NAMALWA (cell line): ENCODE results near the gene ACADVL.
A peak's percentile ranks its signal among the peaks of the same experiment; 100 is the strongest.
"Not testable (repeated sequence)": the region's sequence is repeated elsewhere in the genome, so short reads cannot be mapped to it uniquely, and the experiment has no call there.

Source experiments
- DNase-seq: peaks from one replicate; pipeline ENCODE4 v3.0.0-alpha.2; 2015; ENCODE audit warnings: low spot score

ACADVL gene

DNA sequence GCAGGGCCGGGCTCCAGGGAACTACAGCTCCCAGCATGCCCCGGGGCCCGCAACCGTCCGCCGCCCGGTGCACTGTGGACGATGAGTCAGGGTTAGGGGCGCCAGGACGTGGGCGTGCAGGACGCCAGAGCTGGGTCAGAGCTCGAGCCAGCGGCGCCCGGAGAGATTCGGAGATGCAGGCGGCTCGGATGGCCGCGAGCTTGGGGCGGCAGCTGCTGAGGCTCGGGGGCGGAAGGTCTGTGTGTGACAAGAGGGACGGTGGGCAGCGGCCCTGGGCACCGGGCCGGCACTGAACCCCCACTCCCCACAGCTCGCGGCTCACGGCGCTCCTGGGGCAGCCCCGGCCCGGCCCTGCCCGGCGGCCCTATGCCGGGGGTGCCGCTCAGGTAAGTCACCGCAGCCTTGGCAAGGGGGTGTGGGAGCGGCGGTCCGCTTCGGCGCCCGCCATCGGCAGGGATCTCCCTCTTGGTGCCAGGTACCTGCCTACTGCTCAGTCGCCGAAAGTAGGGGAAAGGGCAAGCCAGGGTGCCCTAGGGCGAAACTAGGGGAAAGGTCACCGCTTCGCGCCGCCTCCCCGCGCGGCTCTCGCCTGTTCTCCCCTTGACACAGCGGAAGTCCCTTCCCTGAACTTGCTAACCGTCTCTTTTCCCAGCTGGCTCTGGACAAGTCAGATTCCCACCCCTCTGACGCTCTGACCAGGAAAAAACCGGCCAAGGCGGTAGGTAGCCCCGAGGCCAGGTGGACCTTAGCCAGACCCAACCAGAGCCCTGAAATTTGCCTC lies at the start of gene ACADVL, which contains the start of gene DLG4:
TSS of gene ACADVL (plus strand) at position 127 of the 781 bp plus-strand sequence. CDS start at position 174, 47 bp downstream.
TSS of gene DLG4 (minus strand) at position 25 of the 781 bp plus-strand sequence.
- DNase-seq: peak; percentile 67

DNA sequence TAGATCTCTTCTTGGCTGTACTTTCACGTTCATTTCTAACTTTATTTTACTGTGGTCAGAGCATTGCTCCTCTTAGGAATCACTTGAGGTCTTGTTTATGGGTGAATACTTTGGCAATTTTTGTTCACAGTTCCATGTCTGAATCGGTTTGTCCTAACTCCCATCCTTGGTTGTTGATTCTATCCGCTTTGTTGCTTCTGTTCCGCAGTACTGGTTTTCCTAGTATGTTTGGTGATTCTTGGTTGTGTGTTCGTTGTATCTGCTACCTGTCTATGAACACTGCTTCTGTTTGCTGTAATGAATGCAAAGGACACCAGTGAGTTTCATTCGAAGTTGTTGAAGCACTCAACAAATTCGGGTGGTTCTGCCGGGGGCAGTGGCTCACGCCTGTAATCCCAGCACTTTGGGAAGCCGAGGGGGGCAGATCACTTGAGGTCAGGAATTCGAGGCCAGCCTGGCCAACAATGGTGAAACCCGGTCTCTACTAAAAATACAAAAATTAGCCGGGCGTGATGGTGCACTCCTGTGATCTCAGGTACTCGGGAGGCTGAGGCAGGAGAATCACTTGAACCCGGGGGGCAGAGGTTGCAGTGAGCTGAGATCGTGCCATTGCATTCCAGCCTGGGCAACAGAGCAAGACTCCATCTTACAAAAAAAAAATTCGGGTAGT lies 47.1 kb upstream of the ACADVL start:
- not testable (repeated sequence) for DNase-seq

DNA sequence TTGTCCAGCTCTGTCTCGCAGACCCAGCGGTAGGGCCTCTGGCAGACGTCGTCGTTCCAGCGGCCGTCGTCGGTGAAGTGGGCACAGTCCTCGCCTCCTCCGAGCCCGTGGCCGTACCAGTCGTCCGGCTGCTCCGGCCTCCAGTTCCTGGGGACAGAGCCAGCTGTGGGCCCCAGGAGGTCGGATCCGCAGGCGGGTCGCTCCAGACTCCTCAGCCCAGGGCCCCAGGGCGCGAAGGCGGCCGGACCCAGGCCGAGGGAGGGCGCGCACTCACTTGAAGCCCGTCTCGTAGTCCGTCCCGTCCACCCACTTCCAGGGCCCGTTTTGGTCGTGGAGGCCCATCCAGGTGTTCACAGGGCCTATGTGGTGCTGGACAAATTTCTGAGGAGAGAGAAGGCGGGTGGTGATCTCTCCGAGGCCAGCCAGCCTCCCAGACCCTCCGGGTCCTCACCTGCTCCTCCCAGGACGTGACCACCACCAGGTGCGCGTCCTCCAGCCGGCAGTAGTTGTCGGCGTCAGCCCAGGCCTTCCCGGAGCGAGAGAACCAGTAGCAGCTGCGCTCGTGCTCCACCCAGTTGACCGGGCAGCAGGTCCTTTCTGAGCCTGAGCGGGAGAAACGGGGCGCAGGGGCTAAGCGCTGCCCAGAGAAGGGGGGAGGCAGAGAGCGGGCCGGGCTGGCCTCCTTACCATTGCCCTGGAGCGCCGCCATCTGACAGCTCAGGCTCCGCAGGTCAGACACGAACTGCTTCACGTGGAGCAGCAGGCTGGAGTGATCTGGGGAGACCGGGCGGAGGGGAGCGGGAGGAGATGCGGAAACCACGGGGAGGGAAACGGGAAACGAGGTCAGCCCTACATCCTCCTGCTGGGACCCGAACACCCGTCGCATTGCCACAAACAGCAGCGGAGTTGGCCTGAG lies 45.8 kb upstream of the ACADVL start:
- DNase-seq: no peak

DNA sequence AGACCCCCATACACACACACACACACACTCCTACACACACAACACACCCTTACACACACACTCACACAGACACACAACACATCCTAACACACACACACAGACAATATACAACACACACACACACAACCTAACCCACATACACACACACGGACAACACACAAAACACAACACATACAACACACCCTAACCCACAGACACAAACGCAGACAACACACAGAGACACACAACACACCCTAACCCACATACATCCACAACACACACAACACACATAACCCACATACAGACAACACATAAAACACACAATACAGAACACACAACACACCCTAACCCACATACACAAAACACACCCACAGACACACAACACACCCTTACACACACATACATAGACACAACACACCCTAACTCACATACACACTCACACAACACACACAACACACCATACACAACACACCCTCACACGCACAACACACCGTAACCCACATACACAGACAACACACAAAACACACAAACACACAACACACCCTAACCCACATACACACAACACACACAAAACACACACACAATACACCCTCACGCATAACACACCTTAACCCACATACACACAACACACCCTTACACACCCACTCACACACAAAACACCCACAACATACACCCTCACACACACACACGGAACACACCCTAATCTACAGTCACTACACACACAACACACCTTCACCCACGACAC lies 45.0 kb upstream of the ACADVL start:
- no peak for DNase-seq

DNA sequence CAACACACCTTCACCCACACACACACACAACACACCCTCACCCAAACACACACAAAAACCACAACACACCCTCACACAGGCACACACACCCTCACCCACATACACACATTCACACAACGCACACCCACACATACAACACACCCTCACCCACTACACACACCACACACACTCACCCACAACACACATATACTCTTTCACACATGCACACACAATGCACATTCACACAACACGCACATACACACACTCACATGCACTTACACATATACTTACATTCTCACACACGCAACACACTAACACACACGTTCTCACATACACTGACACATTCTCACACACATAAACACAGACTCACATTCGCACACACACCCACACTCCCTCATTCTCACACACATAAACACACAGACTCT lies 44.4 kb upstream of the ACADVL start:
- no peak for DNase-seq

DNA sequence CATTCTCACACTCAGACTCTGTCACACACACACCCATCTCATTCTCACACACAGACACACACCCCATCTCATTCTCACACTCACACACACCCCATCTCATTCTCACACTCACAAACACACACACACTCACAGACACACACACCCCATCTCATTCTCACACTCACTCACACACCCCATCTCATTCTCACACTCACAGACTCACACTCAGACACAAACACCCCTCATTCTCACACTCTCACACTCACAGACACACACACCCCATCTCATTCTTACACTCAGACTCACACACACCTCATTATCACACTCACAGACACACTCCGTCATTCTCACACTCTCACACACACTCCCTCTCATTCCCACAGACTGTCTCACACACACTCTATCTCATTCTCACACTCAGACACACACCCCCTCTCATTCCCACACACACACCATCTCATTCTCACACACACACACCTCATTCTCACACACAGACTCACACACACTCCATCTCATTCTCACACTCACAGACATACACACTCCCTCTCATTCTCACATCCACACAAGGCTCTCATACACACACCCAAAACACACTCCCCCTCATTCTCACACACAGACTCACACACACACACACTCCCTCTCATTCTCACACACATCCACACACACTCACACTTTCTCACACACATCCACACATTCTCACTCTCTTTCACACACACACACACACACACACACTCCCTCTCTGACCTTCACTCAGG lies 43.5 kb upstream of the ACADVL start:
- DNase-seq: no peak

DNA sequence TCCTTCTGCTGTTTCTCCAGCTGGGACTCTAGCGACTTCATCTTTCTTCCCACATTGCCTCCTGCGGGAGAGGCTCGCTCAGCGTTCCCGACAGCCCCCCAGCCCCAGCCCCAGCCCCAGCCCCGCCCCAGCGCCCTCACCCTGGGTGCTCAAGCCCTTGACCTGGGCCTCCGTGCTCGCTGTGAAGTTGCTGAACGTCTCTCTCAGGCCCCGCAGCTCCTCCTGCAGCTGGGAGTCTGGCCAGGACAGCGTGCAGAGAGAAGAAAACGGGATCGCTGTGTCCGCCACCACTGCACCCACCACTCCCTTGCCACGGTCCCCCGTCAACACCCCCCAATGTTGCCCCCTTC lies 42.9 kb upstream of the ACADVL start:
- no peak for DNase-seq

DNA sequence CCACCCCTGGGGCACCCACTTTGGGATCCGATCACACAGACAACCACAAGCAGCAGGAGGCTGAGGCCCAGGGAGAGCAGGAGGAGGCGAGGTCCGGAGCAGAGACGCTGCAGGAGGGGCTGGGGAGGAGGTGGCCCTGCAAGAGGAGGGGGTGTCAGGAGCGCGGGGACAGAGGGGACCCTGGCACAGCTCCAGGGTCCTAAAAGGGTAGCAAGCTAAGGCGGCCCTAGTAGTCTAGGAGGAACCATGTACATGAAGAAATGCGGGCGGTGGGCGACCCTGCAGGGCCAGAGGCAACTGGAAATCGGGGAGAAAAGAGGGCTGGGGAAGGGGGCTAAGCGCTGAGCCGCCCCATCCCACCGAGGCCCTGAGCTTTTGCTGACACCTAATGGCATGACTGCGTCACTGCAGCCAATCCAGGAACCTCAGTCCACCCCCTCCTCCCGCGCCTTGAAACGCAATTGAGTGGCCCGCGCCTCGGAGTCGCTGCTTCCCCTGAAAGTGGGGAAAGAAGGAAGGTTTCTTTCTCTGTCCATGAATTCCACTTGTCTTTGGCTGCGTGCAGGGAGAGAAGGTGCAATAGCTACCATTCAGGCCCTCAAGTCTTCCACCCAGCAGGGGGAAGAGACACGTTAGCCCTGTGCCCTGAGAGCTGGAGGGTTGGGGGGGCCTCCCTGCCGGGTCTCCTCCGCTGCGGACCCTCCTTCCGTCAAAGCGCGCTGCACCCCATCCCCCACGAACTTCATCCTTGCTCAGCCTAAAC lies 42.4 kb upstream of the ACADVL start:
- peak; percentile 59 for DNase-seq

DNA sequence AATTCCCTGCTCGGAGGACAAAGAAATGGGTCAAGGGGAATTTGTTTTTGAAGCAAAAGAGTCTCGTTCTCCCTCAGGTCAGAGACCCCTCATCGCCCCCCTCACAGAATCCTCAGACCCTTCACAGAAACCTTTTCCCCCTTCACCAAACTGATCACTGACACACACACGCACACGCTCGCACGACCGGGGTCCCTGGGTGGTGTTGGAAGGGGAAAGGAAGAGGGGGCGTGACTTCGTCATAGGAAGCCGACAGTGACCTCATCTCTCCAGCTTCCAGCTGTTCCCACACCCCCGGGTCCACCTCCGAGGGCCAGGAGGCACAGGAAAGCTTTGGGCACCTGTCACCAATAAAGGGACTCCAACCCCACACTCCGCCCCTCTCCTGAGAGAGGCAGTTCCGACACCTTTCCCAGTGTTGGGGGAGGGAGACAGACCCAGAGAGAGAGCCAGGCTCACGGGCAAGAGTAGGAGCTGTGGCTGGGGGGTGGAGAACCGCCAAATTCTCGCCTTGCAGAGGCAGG lies 41.7 kb upstream of the ACADVL start:
- no peak for DNase-seq

DNA sequence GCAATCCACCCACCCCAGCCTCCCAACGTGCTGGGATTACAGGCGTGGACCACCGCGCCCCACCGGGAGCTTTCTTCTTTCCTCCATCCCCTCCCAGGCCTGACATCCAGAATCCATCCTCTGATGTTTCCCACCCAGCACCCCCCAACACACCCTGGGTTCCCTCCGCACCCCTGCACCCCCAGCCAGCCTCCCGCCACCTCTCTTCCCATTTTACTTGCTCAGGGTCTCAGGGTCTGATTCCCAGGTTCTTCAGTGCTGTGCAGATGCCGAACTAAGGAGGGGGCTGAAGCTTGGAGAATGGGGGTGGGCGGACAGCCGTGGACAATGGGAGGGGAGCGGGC lies 40.8 kb upstream of the ACADVL start:
- DNase-seq: no peak

DNA sequence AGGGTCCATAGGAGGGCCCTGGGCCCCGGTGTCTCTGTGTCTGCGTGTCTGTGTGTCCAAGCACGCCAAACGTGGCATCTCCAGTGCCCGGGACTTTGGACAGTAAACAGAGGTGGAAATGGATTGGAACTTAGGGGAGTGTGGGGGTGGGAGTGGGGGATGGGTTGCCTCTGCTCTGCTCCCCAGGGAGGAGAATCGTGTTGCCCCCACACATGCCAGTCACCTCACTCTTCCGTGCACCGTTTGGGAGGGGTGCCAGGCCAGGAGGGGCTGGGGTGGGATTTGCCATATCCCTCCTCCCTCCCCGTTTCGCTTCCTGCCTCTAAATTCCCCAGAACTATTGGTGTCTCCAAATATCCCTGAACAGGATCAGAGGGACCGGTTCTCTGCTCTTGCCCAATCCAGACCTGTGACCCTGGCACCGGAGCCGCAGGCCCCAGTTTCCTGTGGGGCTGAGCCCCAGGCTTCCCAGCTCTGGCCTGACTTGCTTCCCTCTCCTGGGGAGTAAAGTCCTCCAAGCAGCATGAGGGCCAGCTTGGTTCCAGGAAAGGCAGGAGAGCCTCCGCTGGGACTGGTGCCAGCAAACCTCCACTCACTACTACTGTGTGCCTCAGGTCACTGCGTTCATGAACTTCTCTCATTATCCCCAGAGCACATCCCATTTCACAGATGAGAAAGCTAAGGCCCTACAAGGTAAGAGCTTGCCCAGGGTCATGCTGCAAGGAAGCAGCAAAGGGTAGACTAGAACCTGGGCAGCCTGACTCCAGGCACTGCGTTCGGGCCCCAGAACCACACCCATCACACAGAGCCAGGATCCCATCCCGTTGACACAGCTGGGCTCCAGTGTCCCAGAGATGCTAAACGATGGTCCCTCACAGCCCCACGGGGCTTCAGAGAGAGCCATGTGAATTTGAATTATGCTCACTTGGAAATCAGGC lies 40.2 kb upstream of the ACADVL start, which contains the start of gene ASGR1:
TSS of gene ASGR1 (minus strand) at position 54 of the 938 bp plus-strand sequence. CDS start 807 bp downstream, outside the sequence.
- DNase-seq: no peak

DNA sequence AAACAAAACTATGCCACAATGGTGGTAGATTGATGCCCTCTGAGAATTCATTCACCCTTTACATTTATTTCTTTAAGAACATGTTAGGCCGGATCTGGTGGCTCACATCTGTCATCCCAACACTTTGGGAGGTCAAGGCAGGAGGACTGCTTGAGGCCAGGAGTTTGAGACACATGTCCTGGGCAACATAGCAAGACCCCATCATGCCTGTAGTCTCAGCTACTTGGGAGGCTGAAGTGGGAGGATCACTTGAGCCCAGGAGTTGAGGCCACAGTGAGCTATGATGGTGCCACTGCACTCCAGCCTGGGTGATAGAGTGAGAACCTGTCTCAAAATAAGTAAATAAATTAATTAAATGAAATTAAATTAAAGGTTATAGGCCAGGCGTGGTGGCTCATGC lies 37.6 kb upstream of the ACADVL start:
- not testable (repeated sequence) for DNase-seq

DNA sequence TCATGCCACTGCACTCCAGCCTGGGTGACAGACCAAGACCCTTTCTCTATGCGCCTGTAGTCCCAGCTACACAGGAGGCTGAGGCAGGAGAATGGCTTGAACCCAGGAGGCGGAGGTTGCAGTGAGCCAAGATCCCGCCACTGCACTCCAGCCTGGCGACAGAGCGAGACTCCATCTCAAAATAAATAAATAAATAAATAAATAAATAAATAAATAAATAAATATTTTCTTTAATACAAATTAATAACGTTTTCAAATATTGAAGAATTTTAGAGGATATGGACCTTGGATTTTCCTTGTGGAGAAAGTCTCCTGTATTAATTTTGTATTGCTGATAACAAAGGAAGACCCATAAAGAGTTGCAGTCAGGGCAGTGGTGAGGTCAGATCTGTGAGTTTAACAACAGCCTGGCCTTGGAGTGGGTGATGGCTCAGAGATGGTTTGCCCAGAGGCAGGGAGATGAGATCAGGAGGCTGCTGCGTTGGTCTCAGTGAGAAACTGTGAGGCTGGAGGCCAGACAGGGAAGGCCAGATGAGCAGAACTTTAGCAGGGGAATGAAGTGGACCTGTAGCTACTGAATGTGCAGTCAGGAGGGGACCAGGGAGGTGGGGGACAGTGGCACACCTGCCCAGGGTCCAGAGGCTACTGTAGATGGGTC lies 36.2 kb upstream of the ACADVL start:
- no peak for DNase-seq

DNA sequence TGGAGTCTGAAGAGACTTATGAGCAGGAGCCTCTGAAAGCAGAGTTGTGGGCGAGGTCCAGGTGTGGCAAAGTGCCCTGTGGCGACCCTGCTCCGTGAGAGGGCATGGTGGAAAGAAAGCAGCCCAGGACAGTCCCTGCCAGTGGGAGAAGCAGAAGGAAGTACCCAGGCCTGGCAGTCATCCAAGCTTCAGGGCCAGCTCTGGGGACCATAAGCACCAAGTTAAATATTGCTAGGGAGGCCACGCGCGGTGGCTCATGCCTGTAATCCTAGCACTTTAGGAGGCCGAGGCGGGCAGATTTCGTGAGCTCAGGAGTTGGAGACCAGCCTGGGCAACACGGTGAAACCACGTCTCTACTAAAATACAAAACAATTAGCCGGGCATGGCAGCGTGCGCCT lies 35.6 kb upstream of the ACADVL start:
- DNase-seq: no peak

DNA sequence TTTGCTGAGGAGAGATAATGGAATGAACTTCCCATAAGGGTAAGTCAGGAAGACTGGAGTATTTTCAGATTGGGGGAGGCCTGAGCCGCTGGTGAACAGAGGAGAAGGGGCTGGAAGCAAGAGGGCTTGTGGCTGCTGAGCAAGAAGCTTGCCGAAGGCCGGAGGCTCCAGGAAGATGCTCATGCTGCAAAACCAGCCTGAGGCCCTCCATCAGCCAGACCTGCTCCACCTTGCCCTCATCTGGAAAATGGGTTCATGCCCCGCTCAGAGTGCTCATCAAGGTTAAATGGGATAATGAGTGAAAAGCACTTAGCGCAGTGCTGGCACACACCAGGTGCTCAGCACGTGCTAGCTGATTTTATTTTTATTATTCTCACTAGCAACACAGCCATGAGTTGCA lies 35.1 kb upstream of the ACADVL start:
- no peak for DNase-seq

DNA sequence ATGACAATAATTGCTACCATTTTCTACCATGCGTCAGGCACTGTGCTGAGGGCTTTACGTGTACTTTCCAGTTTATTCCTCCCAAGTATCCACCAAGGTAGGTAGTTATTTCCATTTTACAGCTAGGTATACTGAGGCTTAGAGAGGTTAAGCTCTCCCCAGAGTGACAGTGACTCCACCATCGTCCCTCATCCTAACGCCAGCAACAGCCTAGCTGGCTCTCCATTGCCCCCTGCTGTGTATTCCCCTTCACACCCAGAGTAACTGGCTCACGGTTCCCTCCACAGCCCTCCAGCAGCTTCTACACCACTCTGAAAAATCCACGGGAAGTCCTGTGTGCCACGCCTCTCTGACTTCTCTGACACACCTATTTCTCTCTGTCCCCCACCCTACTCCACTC lies 33.5 kb upstream of the ACADVL start:
- peak; percentile 33 for DNase-seq

DNA sequence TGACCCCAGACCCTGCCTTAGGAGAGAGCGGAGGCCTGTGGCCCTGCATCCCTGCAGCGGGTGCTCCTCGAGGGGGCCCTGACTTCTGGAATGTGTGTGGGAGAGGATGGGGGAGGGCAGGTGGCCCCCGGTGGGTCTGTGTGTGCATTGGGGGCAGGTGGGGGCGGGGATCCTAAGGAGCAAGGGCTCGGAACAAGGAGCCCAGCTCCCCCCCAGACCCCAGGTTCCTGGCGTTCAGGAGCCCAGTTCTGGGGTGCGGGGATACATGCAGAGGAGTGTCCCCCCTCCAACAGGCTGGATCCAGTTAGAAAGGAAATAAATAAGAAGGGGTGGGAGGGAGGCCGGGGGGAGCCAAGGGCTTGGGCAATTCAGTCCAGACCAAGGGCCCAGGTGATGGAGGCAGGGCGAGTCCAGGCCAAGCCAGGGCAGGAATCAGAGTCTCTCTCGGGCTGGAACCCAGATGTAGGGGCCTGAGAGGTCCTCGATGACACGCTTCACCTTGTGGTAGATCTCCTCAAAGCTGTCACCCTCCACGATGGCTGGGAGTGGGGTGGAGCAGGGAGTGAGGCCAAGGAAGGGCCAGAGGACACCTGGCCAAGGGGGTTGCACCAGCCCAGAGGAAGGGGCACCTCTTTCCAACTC lies 29.3 kb upstream of the ACADVL start:
- DNase-seq: no peak

DNA sequence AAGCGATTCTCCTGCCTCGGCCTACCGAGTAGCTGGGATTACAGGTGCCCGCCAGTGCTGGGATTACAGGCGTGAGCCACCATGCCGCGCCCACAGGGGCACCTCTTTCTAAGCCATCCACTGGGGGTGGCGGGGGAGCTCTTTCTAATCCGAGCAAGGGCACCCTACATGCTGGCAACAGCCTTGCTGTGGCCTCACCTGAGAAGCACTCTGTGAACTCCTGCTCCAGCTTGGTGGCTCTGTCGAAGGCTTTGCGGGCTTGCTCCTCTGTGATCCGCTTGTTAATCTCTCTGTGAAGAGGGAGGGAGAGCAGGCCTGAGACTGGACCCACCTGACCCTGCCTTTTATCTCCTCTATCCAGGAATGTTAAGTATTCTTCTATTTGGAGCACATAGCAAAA lies 28.7 kb upstream of the ACADVL start:
- no peak for DNase-seq
